GM19035 (cell line): Measurements from ENCODE around the gene USP7.
"Not testable (repeated sequence)": the region's sequence is repeated elsewhere in the genome, so short reads cannot be mapped to it uniquely, and the experiment has no call there.

Experiments
- ATAC-seq: cut with Tn5 transposase; IDR thresholded peaks from one replicate; pipeline ENCODE4 v1.9.1; 2021; ENCODE audit not compliant: unreplicated experiment

USP7 gene

DNA sequence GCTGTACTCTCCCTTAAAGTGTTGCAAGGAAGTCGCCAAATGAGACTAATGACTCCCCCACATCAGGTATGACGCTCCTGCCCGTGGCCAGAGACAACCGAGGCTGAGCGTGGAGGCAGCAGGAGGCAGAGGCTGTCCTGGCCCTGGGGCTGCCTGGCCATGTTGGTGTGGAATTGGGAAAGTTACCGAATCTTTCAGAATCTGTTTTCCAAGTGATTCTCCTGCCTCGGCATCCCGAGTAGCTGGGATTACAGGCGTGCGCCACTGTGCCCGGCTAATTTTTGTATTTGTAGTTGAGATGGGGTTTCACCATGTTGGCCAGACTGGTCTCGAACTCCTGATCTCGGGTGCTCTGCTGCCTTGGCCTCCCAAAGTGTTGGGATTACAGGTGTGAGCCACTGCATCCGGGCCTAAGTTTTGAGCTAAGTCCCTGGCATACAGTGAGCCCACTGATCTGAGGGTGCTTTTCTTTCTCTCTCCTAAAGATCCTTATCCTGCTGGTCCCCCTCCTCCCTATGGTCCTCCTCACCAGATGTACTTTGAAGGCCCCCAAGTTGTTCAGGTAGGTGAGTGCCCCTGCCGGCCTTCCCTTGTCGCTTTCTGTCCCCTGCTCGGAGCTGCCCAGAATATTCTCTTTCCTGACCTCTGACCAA, 80.9 kb downstream of the USP7 start:
- no peak for ATAC-seq

DNA sequence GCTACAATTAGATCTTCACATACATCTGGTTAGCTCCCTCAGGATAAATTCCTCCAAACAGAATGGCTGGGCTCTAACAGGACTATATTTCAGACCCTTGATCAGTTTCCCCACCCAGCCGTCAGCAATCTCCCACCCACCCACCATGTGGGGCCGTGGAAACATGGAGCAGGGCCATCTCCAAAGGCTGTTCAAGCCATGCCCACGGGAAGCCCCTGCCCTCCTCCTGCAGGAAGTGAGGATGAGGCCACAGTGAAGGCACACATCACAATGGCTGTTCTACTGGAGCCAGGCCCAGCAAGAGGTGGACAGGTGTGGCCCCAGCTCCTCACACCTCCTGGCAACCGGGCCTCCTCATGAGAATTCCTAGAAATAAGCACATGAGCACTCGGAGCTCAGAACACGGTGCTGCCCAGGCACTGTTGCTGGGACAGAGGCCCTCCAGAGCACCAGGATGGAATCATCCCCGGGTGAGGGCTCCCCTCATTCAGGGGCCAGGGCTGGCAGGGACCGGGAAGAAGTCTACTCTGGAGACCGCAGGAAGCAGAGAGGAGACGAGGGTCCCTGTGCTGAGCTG, 81.6 kb downstream of the USP7 start, which contains the start of gene LITAFD:
Gene LITAFD, plus strand, starts transcription at position 311 of the 577 bp plus-strand sequence. CDS start 2,005 bp downstream, outside the sequence.
- ATAC-seq: no peak

GRCh38 chr16:8880839-8881510, 82.7 kb downstream of the USP7 start:
- ATAC-seq: no peak

DNA sequence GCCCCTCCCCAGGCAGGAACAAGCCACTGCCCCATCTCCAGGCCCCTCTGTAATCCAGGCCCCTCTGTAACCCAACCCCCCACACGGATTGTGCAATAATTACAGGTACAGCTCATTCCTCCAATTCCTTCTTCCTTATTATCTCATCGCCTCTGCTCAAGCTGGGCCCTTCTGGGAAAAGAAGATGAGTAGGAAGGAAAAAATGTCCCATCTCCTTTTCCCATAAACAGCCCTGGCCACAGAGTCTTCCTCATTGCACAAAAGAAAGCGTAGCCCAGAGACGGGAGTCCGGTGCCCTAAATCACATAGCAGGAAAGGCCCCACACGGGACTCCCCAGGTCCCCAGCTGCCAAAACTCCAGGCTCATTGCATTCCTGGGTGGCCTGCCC, 85.2 kb downstream of the USP7 start:
- ATAC-seq: no peak

GRCh38 chr16:8877894-8878522, 85.7 kb downstream of the USP7 start:
- no peak for ATAC-seq

- not testable (repeated sequence) for ATAC-seq
Measured at GRCh38 chr16:8875317-8875716, 88.4 kb downstream of the USP7 start.

- ATAC-seq: no peak
Measured at GRCh38 chr16:8874388-8874787, 89.3 kb downstream of the USP7 start.

GRCh38 chr16:8873866-8874195, 89.9 kb downstream of the USP7 start:
- not testable (repeated sequence) for ATAC-seq

DNA sequence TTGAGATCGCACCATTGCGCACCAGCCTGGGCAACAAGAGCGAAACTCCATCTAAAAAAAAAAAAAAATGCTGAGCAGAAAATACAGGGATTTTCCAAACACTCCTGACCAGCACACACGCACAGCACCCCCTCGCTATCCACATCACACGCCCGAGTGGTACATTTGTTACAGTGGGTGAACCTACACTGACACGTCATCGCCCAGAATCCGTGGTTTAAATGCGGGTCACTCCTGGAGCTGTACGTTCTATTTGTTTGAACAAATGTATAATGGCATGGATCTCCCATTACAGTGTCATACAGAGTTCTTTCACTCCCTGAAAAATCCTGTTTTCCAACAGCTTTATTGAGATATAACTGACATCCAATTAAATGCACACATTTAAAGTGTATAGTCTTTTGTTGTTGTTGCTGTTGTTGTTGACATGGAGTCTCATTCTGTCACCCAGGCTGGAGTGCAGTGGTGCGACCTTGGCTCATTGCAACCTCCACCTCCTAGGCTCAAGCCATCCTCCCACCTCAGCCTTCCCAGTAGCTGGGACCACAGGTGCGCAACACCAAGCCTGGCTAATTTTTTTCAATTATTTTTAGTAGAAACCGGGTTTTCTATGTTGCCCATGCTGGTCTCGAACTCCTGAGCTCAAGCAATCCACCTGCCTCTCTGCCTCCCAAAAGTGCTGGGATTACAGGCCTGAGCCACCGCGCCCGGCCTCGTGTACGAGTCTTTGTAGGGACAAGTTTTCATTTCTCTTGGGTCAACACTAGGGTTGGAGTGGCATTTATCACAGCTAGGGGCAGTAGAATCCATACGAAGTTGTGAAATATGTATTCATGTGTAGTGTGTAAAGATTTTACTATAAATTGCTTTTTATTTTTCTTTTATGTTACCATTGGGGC, 90.5 kb downstream of the USP7 start:
- ATAC-seq: no peak

DNA sequence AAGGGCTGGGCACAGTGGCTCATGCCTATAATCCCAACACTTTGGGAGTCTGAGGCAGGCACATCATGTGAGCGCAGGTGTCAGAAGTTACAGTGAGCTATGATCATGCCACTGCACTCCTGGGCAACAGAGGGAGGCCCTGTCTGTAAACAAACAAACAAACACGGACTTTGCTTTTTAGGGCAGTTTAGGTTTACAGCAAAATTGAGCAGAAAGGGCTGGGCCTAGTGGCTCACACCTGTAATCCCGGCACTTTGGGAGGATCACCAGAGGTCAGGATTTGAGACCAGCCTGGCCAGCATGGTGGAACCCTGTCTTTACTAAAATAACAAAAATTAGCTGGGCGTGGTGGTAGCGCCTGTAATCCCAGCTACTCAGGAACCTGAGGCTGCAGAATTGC, 91.6 kb downstream of the USP7 start:
- no peak for ATAC-seq

GRCh38 chr16:8869988-8870241, 93.8 kb downstream of the USP7 start:
- ATAC-seq: not testable (repeated sequence)

DNA sequence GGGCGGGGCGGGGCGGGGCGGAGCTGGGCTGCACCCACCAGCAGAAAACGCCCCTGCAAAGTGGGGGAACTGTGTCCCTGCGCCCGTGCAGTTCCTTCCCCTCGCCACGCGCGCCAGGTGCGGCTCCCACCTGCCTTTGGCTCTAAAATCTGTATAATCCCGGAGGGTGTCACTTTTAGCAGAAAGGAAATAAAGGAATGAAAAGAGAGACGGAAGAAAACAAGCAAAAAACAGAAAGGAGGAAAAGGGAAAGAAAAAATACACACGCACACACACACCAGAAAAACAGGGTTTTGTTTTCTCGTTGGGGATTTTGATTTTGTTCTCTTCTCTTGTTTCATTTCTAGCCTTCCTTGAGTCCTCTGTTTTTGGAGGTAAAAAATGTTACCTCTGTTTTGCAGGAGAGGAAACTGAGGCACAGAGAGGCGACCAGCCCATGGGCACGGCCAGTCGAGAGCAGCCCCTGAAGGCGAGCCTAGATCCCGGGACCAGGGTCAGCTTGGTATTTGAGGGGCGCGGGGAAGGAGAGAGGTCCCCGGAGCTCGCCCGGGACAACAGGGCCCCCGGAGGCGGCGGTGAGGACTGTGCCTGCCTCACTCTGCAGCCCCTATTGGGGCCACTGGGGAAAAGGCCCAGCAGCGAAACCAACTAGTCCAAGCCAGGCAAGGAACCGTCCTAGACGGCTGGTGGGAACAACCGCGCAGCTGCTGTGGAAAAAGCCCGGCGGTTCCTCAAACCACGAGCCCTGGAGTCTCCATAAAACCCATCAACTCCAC, 94.3 kb downstream of the USP7 start:
- no peak for ATAC-seq

DNA sequence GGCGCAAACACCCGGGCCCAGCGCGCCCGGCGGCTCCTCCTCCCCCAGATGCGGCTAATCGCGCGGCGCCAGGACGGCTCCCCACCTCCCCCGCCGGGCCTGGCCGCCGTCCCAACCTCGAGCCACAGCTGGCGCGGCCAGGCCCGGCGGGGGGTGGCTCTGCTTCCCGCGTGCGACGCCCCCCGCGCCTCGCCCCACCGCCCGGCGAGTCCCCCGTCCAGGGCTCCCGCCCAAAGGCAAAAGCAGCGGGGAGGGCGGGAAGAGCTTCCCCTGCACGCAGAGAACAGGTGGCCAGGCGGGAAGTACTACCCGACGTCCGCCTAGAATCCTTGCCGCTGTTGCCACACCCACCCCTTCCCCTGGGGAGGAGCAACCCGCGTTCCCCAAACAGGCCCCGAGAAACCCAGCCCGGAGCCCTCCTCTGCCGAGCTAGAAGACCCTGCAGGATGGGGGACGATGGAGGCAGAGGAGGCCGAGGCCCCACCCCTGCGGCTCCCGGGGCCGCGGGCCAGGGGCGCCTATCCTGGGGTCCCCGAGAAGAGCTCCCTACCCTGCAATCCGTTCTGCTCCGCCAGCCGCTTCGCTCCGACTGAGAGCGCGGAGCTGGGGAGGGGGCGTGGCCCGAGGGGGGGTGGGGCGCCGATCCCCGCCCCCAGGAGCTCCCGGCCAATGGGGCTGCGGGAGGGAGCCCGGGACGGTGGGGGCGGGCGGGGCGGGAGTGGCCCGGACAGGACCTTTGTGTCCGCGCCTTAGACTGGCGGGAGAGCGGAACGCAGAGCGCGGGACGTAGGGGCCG, 95.1 kb downstream of the USP7 start, which contains the start of gene CARHSP1:
Gene CARHSP1, minus strand, starts transcription at position 591 of the 796 bp plus-strand sequence. CDS start 9,678 bp downstream, outside the sequence.
- ATAC-seq: peak; percentile 73

GRCh38 chr16:8867932-8868415, 95.7 kb downstream of the USP7 start:
- ATAC-seq: no peak

GRCh38 chr16:8867216-8867931, 96.3 kb downstream of the USP7 start:
- ATAC-seq: no peak

DNA sequence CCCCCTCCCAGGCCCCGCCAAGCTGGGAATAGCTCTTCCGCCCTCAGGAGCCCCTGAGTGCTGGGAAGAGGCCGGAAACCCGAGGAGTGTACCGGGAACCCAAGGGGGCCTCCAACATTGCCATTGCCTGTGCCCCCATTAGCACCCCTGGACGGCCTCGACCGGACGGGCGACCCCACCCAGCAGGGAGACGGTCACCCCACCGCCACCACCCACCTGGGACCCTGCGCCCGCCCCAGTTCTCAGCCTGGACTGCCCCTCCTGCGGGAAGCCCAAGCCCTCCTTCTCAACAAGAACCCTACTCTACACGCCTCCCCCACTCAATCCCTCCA, 96.9 kb downstream of the USP7 start:
- ATAC-seq: no peak

GRCh38 chr16:8866118-8866883, 97.4 kb downstream of the USP7 start:
- ATAC-seq: no peak
